Measurements from ENCODE around the gene TLX1.

Gene TLX1

GRCh38 chr10:101130984-101131961 lies at the start of gene TLX1:
Gene TLX1 (plus strand): TSS chr10:101131300. CDS start chr10:101131542, 242 bp downstream.
- ATAC-seq: no peak
- peak within 1 kb of the TSS; percentile 6 for H3K4me3 Mint-ChIP-seq

GRCh38 chr10:101085846-101086245 lies 45.3 kb upstream of the TLX1 start:
- no peak overlapping the region for H3K27ac Mint-ChIP-seq
- no peaks in the 10 kb centered on the region for H3K9me3 Mint-ChIP-seq
- peaks cover 63% of the 10 kb centered on the region for H3K27me3 Mint-ChIP-seq
- no peaks in the 10 kb centered on the region for H3K36me3 Mint-ChIP-seq (ENCODE audit: low read depth)
- H3K4me1 Mint-ChIP-seq: no peaks in the 10 kb centered on the region
- no peak overlapping the region for H3K4me3 Mint-ChIP-seq
- no peak for ATAC-seq
- no peak for DNase-seq

More at GRCh38 chr10:101130984-101131961, at the start of gene TLX1:
- Mint-ChIP-seq H3K4me1 (peaks cover 36% of the 10 kb centered on the region), H3K9me3 (no peaks in the 10 kb centered on the region), H3K27me3 (peaks cover 83% of the 10 kb centered on the region), H3K36me3 (ENCODE audit: low read depth) (no peaks in the 10 kb centered on the region), H3K27ac (no peak within 1 kb of the TSS)
- DNase-seq: no peak

- ATAC-seq: no peak
- Mint-ChIP-seq H3K9me3 (no peaks in the 10 kb centered on the region), H3K27me3 (peaks cover 66% of the 10 kb centered on the region), H3K27ac (no peak overlapping the region), H3K4me3 (no peak overlapping the region), H3K36me3 (ENCODE audit: low read depth) (no peaks in the 10 kb centered on the region), H3K4me1 (no peaks in the 10 kb centered on the region)
- DNase-seq: no peak
These were observed 43.7 kb upstream of the TLX1 start for GRCh38 chr10:101087376-101087775.

- H3K4me1 Mint-ChIP-seq: no peaks in the 10 kb centered on the region
- DNase-seq (no peak), ATAC-seq (no peak)
- H3K4me3 Mint-ChIP-seq: no peak overlapping the region
- no peaks in the 10 kb centered on the region for H3K9me3 Mint-ChIP-seq
- peaks cover 62% of the 10 kb centered on the region for H3K27me3 Mint-ChIP-seq
- H3K36me3 Mint-ChIP-seq (ENCODE audit: low read depth): no peaks in the 10 kb centered on the region
- no peak overlapping the region for H3K27ac Mint-ChIP-seq
These were observed 43.1 kb upstream of the TLX1 start for GRCh38 chr10:101087965-101088364.

- DNase-seq (no peak), ATAC-seq (no peak)
- Mint-ChIP-seq H3K9me3 (no peaks in the 10 kb centered on the region), H3K36me3 (ENCODE audit: low read depth) (no peaks in the 10 kb centered on the region), H3K27ac (no peak overlapping the region), H3K27me3 (peaks cover 56% of the 10 kb centered on the region), H3K4me1 (no peaks in the 10 kb centered on the region), H3K4me3 (no peak overlapping the region)
These were observed 41.4 kb upstream of the TLX1 start for GRCh38 chr10:101089520-101090299.

- H3K36me3 Mint-ChIP-seq (ENCODE audit: low read depth): no peaks in the 10 kb centered on the region
- H3K9me3 Mint-ChIP-seq: no peaks in the 10 kb centered on the region
- no peak overlapping the region for H3K4me3 Mint-ChIP-seq
- ATAC-seq: no peak
- peaks cover 59% of the 10 kb centered on the region for H3K27me3 Mint-ChIP-seq
- no peaks in the 10 kb centered on the region for H3K4me1 Mint-ChIP-seq
- no peak overlapping the region for H3K27ac Mint-ChIP-seq
- DNase-seq: no peak
These were observed 40.5 kb upstream of the TLX1 start for GRCh38 chr10:101090597-101090996.

- no peak overlapping the region for H3K4me3 Mint-ChIP-seq
- H3K9me3 Mint-ChIP-seq: no peaks in the 10 kb centered on the region
- peaks cover 52% of the 10 kb centered on the region for H3K27me3 Mint-ChIP-seq
- no peaks in the 10 kb centered on the region for H3K36me3 Mint-ChIP-seq (ENCODE audit: low read depth)
- no peaks in the 10 kb centered on the region for H3K4me1 Mint-ChIP-seq
- no peak for DNase-seq
- H3K27ac Mint-ChIP-seq: no peak overlapping the region
- ATAC-seq: no peak
These were observed 39.4 kb upstream of the TLX1 start for GRCh38 chr10:101091546-101092290.

GRCh38 chr10:101092881-101093354 lies 38.2 kb upstream of the TLX1 start:
- Mint-ChIP-seq H3K4me1 (no peaks in the 10 kb centered on the region), H3K27ac (no peak overlapping the region), H3K9me3 (no peaks in the 10 kb centered on the region), H3K36me3 (ENCODE audit: low read depth) (no peaks in the 10 kb centered on the region), H3K27me3 (peaks cover 52% of the 10 kb centered on the region), H3K4me3 (no peak overlapping the region)
- DNase-seq: no peak
- ATAC-seq: no peak

GRCh38 chr10:101094121-101094879 lies 36.8 kb upstream of the TLX1 start:
- no peak for DNase-seq

GRCh38 chr10:101095004-101095403 lies 36.1 kb upstream of the TLX1 start:
- no peak overlapping the region for H3K4me3 Mint-ChIP-seq
- ATAC-seq (no peak), DNase-seq (no peak)
- no peaks in the 10 kb centered on the region for H3K9me3 Mint-ChIP-seq
- H3K36me3 Mint-ChIP-seq (ENCODE audit: low read depth): no peaks in the 10 kb centered on the region
- H3K27me3 Mint-ChIP-seq: peaks cover 55% of the 10 kb centered on the region
- H3K4me1 Mint-ChIP-seq: no peaks in the 10 kb centered on the region
- no peak overlapping the region for H3K27ac Mint-ChIP-seq

More at GRCh38 chr10:101094121-101094879, 36.8 kb upstream of the TLX1 start:
- H3K4me3 Mint-ChIP-seq: no peak overlapping the region
- peaks cover 48% of the 10 kb centered on the region for H3K27me3 Mint-ChIP-seq
- H3K27ac Mint-ChIP-seq: no peak overlapping the region
- no peaks in the 10 kb centered on the region for H3K36me3 Mint-ChIP-seq (ENCODE audit: low read depth)
- H3K9me3 Mint-ChIP-seq: no peaks in the 10 kb centered on the region
- ATAC-seq: no peak
- no peaks in the 10 kb centered on the region for H3K4me1 Mint-ChIP-seq

- Mint-ChIP-seq H3K4me1 (no peaks in the 10 kb centered on the region), H3K27me3 (peaks cover 56% of the 10 kb centered on the region), H3K4me3 (no peak overlapping the region), H3K27ac (no peak overlapping the region), H3K9me3 (no peaks in the 10 kb centered on the region), H3K36me3 (ENCODE audit: low read depth) (no peaks in the 10 kb centered on the region)
- ATAC-seq (peak; percentile 92), DNase-seq (peak; percentile 80)
These were observed 35.4 kb upstream of the TLX1 start for GRCh38 chr10:101095550-101096213.

- ATAC-seq (no peak), DNase-seq (no peak)
- H3K4me1 Mint-ChIP-seq: no peaks in the 10 kb centered on the region
- H3K27ac Mint-ChIP-seq: no peak overlapping the region
- no peaks in the 10 kb centered on the region for H3K36me3 Mint-ChIP-seq (ENCODE audit: low read depth)
- peaks cover 52% of the 10 kb centered on the region for H3K27me3 Mint-ChIP-seq
- H3K4me3 Mint-ChIP-seq: no peak overlapping the region
- H3K9me3 Mint-ChIP-seq: no peaks in the 10 kb centered on the region
These were observed 34.7 kb upstream of the TLX1 start for GRCh38 chr10:101096378-101096777.

GRCh38 chr10:101097881-101098280 lies 33.2 kb upstream of the TLX1 start:
- H3K27ac Mint-ChIP-seq: no peak overlapping the region
- peaks cover 55% of the 10 kb centered on the region for H3K27me3 Mint-ChIP-seq
- H3K4me1 Mint-ChIP-seq: no peaks in the 10 kb centered on the region
- no peaks in the 10 kb centered on the region for H3K9me3 Mint-ChIP-seq
- DNase-seq: no peak
- ATAC-seq: no peak
- H3K36me3 Mint-ChIP-seq (ENCODE audit: low read depth): no peaks in the 10 kb centered on the region
- H3K4me3 Mint-ChIP-seq: no peak overlapping the region

Measured in activated naive CD8-positive, alpha-beta T cell treated with anti-CD3 and anti-CD28 coated beads, Interleukin-2, amount 50 U/mL, for 24 hours (primary cell).